ENCODE measurements around the gene COL23A1. TPM values are rescaled to one million over a fixed set of nuclear protein-coding genes. Genes with fewer than 3 reads are reported as not detected.

Gene COL23A1
- total RNA-seq, 1 donor from 2014 or later, result 0.12 TPM

DNA sequence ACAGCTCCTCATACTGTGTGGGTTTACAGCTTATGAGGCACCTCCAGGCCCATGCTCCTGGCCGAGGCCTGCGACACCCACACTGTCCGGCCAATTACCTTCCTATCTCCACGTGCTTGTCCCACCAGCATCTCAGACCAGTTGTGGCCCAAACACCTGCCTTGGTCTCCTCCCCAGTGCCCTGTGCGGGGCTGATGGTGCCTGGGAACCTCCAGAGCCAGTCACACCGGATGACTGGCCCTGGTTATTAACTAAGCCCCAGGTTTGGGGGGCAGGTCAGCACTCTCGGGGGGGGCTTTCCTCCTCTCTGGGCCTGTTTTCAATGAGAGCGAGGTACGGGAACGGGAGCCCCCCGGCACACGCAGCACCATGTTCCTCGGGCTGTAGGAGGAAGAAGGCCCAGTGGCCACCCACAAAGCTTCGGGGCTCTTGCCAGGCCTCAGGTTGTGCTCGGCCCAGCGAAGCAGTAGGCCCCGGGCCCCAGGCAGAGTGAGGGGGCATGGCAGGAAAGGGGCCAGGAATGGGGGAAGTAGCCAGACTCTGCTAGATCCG is 281.6 kb downstream of the COL23A1 start:
- H3K4me3 Mint-ChIP-seq (ENCODE audit: unreplicated experiment), result no peak overlapping the region
- H3K27ac Mint-ChIP-seq (ENCODE audit: unreplicated experiment), result no peak overlapping the region
- DNase-seq (ENCODE audit: low spot score), result peak; percentile 64
- H3K4me1 Mint-ChIP-seq (ENCODE audit: low read depth), result no peaks in the 10 kb centered on the region
- no peak for TF ChIP-seq CTCF (IDR thresholded peaks at IDR 0.05)
- H3K27me3 Mint-ChIP-seq (ENCODE audit: low read depth), result peaks cover 7% of the 10 kb centered on the region
- H3K9me3 Mint-ChIP-seq (ENCODE audit: low read depth), result no peaks in the 10 kb centered on the region
- H3K36me3 Mint-ChIP-seq (ENCODE audit: low read depth), result no peaks in the 10 kb centered on the region

GRCh38 chr5:178307267-178308045 is 282.7 kb downstream of the COL23A1 start:
- Mint-ChIP-seq H3K36me3 (ENCODE audit: low read depth) (no peaks in the 10 kb centered on the region), H3K9me3 (ENCODE audit: low read depth) (no peaks in the 10 kb centered on the region), H3K4me3 (ENCODE audit: unreplicated experiment) (no peak overlapping the region), H3K27ac (ENCODE audit: unreplicated experiment) (no peak overlapping the region), H3K4me1 (ENCODE audit: low read depth) (no peaks in the 10 kb centered on the region), H3K27me3 (ENCODE audit: low read depth) (peaks cover 7% of the 10 kb centered on the region)
- peak; percentile 85 for DNase-seq (ENCODE audit: low spot score)
- no peak for TF ChIP-seq CTCF (IDR thresholded peaks at IDR 0.05)

DNA sequence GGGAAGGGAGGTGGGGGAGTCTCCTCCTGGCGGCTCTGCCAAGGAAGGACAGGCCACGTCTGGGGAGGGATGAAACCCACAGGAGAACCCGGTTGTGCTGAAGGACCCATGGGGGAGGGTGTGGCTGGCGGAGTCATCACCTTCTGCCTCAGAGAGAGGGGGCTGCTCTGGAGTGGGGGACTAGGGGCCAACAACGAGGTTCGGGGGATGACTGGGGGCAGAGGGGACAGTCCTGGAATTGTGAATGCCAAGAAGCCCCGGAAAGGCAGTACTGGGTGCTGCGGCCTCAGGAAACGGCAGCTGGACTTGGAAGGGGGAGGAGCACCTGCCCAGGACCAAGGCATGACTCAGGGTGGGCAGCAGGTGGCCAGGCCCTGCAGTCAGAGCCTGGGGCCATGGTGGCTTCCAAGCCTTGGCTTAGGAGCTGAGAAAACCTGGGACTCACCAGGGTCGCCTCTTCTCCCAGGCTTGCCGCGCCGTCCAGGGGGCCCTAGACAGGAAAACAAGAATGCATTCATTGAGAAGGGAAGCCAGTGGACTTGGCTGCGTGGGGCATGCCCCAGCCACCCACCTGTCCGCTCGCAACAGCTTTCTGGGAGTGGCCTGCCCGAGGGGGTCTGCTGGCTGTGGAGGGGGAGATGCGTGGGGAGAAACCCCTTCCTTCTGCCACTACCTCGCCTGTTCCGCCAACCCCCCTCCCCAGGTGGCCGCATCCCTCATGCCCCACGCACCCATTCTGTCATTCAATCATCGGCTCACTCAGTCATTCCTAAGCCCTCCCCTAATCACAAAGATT is 283.6 kb downstream of the COL23A1 start:
- Mint-ChIP-seq H3K9me3 (ENCODE audit: low read depth) (no peaks in the 10 kb centered on the region), H3K4me3 (ENCODE audit: unreplicated experiment) (no peak overlapping the region), H3K4me1 (ENCODE audit: low read depth) (no peaks in the 10 kb centered on the region), H3K27ac (ENCODE audit: unreplicated experiment) (no peak overlapping the region), H3K36me3 (ENCODE audit: low read depth) (no peaks in the 10 kb centered on the region), H3K27me3 (ENCODE audit: low read depth) (peaks cover 7% of the 10 kb centered on the region)
- peak; percentile 74 for DNase-seq (ENCODE audit: low spot score)
- TF ChIP-seq CTCF (IDR thresholded peaks at IDR 0.05), result no peak

GRCh38 chr5:178305801-178306200 is 284.4 kb downstream of the COL23A1 start:
- Mint-ChIP-seq H3K4me3 (ENCODE audit: unreplicated experiment) (no peak overlapping the region), H3K27ac (ENCODE audit: unreplicated experiment) (no peak overlapping the region), H3K9me3 (ENCODE audit: low read depth) (peaks cover 3% of the 10 kb centered on the region)

More at GRCh38 chr5:178305801-178306200, 284.4 kb downstream of the COL23A1 start:
- TF ChIP-seq CTCF (IDR thresholded peaks at IDR 0.05), result no peak
- H3K4me1 Mint-ChIP-seq (ENCODE audit: low read depth), result no peaks in the 10 kb centered on the region
- peaks cover 7% of the 10 kb centered on the region for H3K27me3 Mint-ChIP-seq (ENCODE audit: low read depth)
- peak; percentile 67 for DNase-seq (ENCODE audit: low spot score)
- no peaks in the 10 kb centered on the region for H3K36me3 Mint-ChIP-seq (ENCODE audit: low read depth)

Measured in chondrocyte (in vitro differentiated cells).